HG03097 (cell line): Measurements from ENCODE around the gene CDK10.
A peak's percentile ranks its signal among the peaks of the same experiment; 100 is the strongest.
"Not testable (repeated sequence)": the region's sequence is repeated elsewhere in the genome, so short reads cannot be mapped to it uniquely, and the experiment has no call there.

Source experiments
- ATAC-seq: cut with Tn5 transposase; IDR thresholded peaks from one replicate; pipeline ENCODE4 v1.9.1; 2021; ENCODE audit not compliant: unreplicated experiment, low FRiP score

Gene CDK10

GRCh38 chr16:89686520-89687091 is at the start of gene CDK10:
Gene CDK10, plus strand, starts transcription at chr16:89686689. Its CDS starts 22 bp downstream, at chr16:89686711.
- ATAC-seq: peak; percentile 68

- no peak for ATAC-seq
Observed at GRCh38 chr16:89637379-89637778, 49.1 kb upstream of the CDK10 start.

- no peak for ATAC-seq
Observed at GRCh38 chr16:89638455-89638854, 48.0 kb upstream of the CDK10 start.

GRCh38 chr16:89639385-89639784 is 47.1 kb upstream of the CDK10 start:
- no peak for ATAC-seq

- ATAC-seq: no peak
Observed at GRCh38 chr16:89641458-89642119, 44.9 kb upstream of the CDK10 start.

- no peak for ATAC-seq
Observed at GRCh38 chr16:89642574-89642973, 43.9 kb upstream of the CDK10 start.

- no peak for ATAC-seq
Observed at GRCh38 chr16:89643769-89644300, 42.7 kb upstream of the CDK10 start.

GRCh38 chr16:89645122-89645521 is 41.4 kb upstream of the CDK10 start:
- ATAC-seq: no peak

- ATAC-seq: no peak
Observed at GRCh38 chr16:89646270-89646669, 40.2 kb upstream of the CDK10 start.

GRCh38 chr16:89646906-89647305 is 39.6 kb upstream of the CDK10 start:
- ATAC-seq: no peak

- ATAC-seq: no peak
Observed at GRCh38 chr16:89651584-89651983, 34.9 kb upstream of the CDK10 start.

GRCh38 chr16:89653656-89654295 is 32.7 kb upstream of the CDK10 start:
- no peak for ATAC-seq

- no peak for ATAC-seq
Observed at GRCh38 chr16:89655062-89655643, 31.3 kb upstream of the CDK10 start.

- ATAC-seq: no peak
Observed at GRCh38 chr16:89656435-89657121, 29.9 kb upstream of the CDK10 start.

- peak; percentile 83 for ATAC-seq
Observed at GRCh38 chr16:89657442-89658220, 28.9 kb upstream of the CDK10 start, which contains the start of the genes CHMP1A and SPATA33. Gene CHMP1A, minus strand, starts transcription at chr16:89657708. Its CDS starts 120 bp downstream, at chr16:89657588. Gene SPATA33, plus strand, starts transcription at chr16:89657836. Its CDS starts 76 bp downstream, at chr16:89657912.

GRCh38 chr16:89658221-89658879 is 28.1 kb upstream of the CDK10 start:
- ATAC-seq: no peak

- no peak for ATAC-seq
Observed at GRCh38 chr16:89660146-89660545, 26.3 kb upstream of the CDK10 start.

GRCh38 chr16:89661215-89661614 is 25.3 kb upstream of the CDK10 start:
- no peak for ATAC-seq

- not testable (repeated sequence) for ATAC-seq
Observed at GRCh38 chr16:89664238-89664637, 22.3 kb upstream of the CDK10 start.
